A549 (cell line): Measurements from ENCODE around the gene ARMC10. TPM values are rescaled to one million over a fixed set of nuclear protein-coding genes. Genes with fewer than 3 reads are reported as not detected.
"Not testable (repeated sequence)": the region's sequence is repeated elsewhere in the genome, so short reads cannot be mapped to it uniquely, and the experiment has no call there.

Source experiments
- ATAC-seq, 2 experiments: fragments of 200-7000 bp in 1 of 2; fragments of >200 bp in 1 of 2; cut with Nextera tagmentation in 1 of 2; cut with Tn5 transposase in 1 of 2; 3 replicates each; pipeline versions ENCODE4 v1.8.0 to v1.9.1; 2018 to 2020; ENCODE audit warnings: mild to moderate bottlenecking in 1 of 2, moderate library complexity in 1 of 2
- CTCF ChIA-PET: fragments of 300-600 bp; sonication (Branson Sonifier 250); formaldehyde crosslinking; extraction: SDS; loops from one replicate; lab custom pipeline; 2021; ENCODE audit warnings: antibody characterized with exemption, inconsistent platforms; lab: Yijun Ruan, JAX
- POLR2A ChIA-PET: fragments of 350-600 bp; formaldehyde crosslinking; extraction: SDS; loops from one replicate; lab custom pipeline; 2021; ENCODE audit warnings: antibody characterized with exemption, inconsistent platforms; lab: Yijun Ruan, JAX
- DNase-seq, 2 experiments: peaks; one replicate each; pipeline versions ENCODE4 v3.0.0 to v3.0.0-alpha.2; 2011 to 2016; ENCODE audit warnings: low read depth in 1 of 2, low spot score in 1 of 2
- FAIRE-seq: peaks from 2 replicates; lab custom pipeline; 2011; peaks lifted over from hg19 to GRCh38; lab: Jason Lieb, UNC
- H3K27ac ChIP-seq, 2 experiments: fragments of >200 bp; sonication (Bioruptor Twin); formaldehyde crosslinking; 3 replicates each; pipeline ENCODE4 v1.5.1; 2016 to 2017
- H3K4me1 ChIP-seq: fragments of >200 bp; sonication (Bioruptor Twin); formaldehyde crosslinking; 3 replicates; pipeline ENCODE4 v1.6.1; 2016
- H3K4me2 ChIP-seq: fragments of >200 bp; sonication (Bioruptor Twin); formaldehyde crosslinking; 3 replicates; pipeline ENCODE4 v1.6.1; 2016
- H3K4me3 ChIP-seq: fragments of >200 bp; sonication (Bioruptor Twin); formaldehyde crosslinking; 3 replicates; pipeline ENCODE4 v1.5.1; 2016
- H3K9me3 ChIP-seq: fragments of >200 bp; sonication (Bioruptor Twin); formaldehyde crosslinking; 3 replicates; pipeline ENCODE4 v1.6.1; 2016
- BHLHE40 ChIP-seq: IDR thresholded peaks from 2 replicates; pipeline ENCODE4 v1.6.1; 2012; ENCODE audit warnings: low read depth, low read length, inconsistent platforms
- CBX2 ChIP-seq: fragments of 200-600 bp; sonication (generic); IDR thresholded peaks from 2 replicates; pipeline ENCODE4 v1.6.1; 2016; ENCODE audit warnings: low read depth, mild to moderate bottlenecking, borderline replicate concordance
- EHF ChIP-seq: fragments of 250-450 bp; sonication (Bioruptor Pico); IDR thresholded peaks from 2 replicates; pipeline ENCODE4 v1.5.0; 2020; ENCODE audit warnings: mild to moderate bottlenecking
- ESRRA ChIP-seq: fragments of 150-350 bp; IDR thresholded peaks from 2 replicates; pipeline ENCODE4 v1.6.1; 2014; ENCODE audit warnings: mild to moderate bottlenecking, low read length, borderline replicate concordance
- FOSB ChIP-seq: fragments of 250-450 bp; sonication (Bioruptor Pico); IDR thresholded peaks from 2 replicates; pipeline ENCODE4 v1.5.0; 2020; ENCODE audit warnings: mild to moderate bottlenecking, moderate library complexity
- FOXS1 ChIP-seq: fragments of 250-450 bp; sonication (Bioruptor Pico); IDR thresholded peaks from 2 replicates; pipeline ENCODE4 v1.5.0; 2020; ENCODE audit warnings: mild to moderate bottlenecking, moderate library complexity
- GATA3 ChIP-seq: IDR thresholded peaks from 2 replicates; pipeline ENCODE4 v1.6.1; 2012; ENCODE audit warnings: borderline replicate concordance
- KDM5A ChIP-seq: fragments of 200-600 bp; sonication (generic); IDR thresholded peaks from 2 replicates; pipeline ENCODE4 v1.6.1; 2016; ENCODE audit warnings: antibody characterized with exemption, mild to moderate bottlenecking
- NPAS2 ChIP-seq: fragments of 250-450 bp; sonication (Bioruptor Pico); IDR thresholded peaks from 2 replicates; pipeline ENCODE4 v1.8.0; 2022; ENCODE audit warnings: mild to moderate bottlenecking, moderate library complexity, borderline replicate concordance
- RAD21 ChIP-seq, 2 experiments: fragments of >200 bp in 1 of 2; sonication (Bioruptor Twin) in 1 of 2; formaldehyde crosslinking in 1 of 2; IDR thresholded peaks in 1 of 2; conservative IDR thresholded peaks in 1 of 2; 2 replicates in 1 of 2; 3 replicates in 1 of 2; pipeline ENCODE4 v1.6.1; 2012 to 2018; ENCODE audit warnings: inconsistent platforms in 1 of 2
- SMC3 ChIP-seq: fragments of >200 bp; sonication (Bioruptor Twin); formaldehyde crosslinking; IDR thresholded peaks from 3 replicates; pipeline ENCODE4 v1.6.1; 2018; ENCODE audit warnings: inconsistent platforms
- SREBF2 ChIP-seq: fragments of 450-650 bp; IDR thresholded peaks from 2 replicates; pipeline ENCODE4 v1.6.1; 2014; ENCODE audit warnings: mild to moderate bottlenecking, moderate library complexity
- TP53 ChIP-seq: fragments of 250-450 bp; sonication (Bioruptor Pico); IDR thresholded peaks from 2 replicates; pipeline ENCODE4 v1.5.0; 2021; ENCODE audit warnings: mild to moderate bottlenecking, moderate library complexity
- WGBS: methylation state at CpG from one replicate; pipeline ENCODE4 v1.1.6; 2017; ENCODE audit errors: missing lambda C conversion rate; 5-methylcytosine and 5-hydroxymethylcytosine counted together
- polyA plus RNA-seq, 4 experiments: library from polyadenylated mRNA; depleted of rRNA in 3 of 4; stranded (reverse); fragments of >200 nt; fragmentation: RNase III in 1 of 4; extraction: RNeasy Plus Mini Kit Qiagen cat#74134 plus additional on column Dnase treatment in 1 of 4; gene quantifications; 2 replicates in 3 of 4; 3 replicates in 1 of 4; pipeline ENCODE4 v1.2.3, GENCODE V29; 2011 to 2017
- TF ChIP-seq, protein P1 (sequence below): fragments of >200 bp; sonication (Bioruptor Twin); formaldehyde crosslinking; IDR thresholded peaks from 3 replicates; pipeline ENCODE4 v1.5.1; 2016
- TF ChIP-seq, protein P2 (sequence below): fragments of 250-450 bp; sonication (Bioruptor Pico); IDR thresholded peaks from 2 replicates; pipeline ENCODE4 v1.5.0; 2020; ENCODE audit warnings: low read depth, mild to moderate bottlenecking, moderate library complexity
- TF ChIP-seq, protein P3 (sequence below): fragments of >200 bp; sonication (Bioruptor Twin); formaldehyde crosslinking; IDR thresholded peaks from 2 replicates; pipeline ENCODE4 v1.6.1; 2016
- TF ChIP-seq, protein P4 (sequence below): IDR thresholded peaks from 2 replicates; pipeline ENCODE4 v1.6.1; 2012
- TF ChIP-seq, protein P5 (sequence below): fragments of 450-650 bp; IDR thresholded peaks from 2 replicates; pipeline ENCODE4 v1.6.1; 2014; ENCODE audit warnings: antibody characterized with exemption

Gene ARMC10
- polyA plus RNA-seq, 2 of the 4 experiments (the other 2 are of a cell fraction), result 36.6 to 63.2 TPM

DNA sequence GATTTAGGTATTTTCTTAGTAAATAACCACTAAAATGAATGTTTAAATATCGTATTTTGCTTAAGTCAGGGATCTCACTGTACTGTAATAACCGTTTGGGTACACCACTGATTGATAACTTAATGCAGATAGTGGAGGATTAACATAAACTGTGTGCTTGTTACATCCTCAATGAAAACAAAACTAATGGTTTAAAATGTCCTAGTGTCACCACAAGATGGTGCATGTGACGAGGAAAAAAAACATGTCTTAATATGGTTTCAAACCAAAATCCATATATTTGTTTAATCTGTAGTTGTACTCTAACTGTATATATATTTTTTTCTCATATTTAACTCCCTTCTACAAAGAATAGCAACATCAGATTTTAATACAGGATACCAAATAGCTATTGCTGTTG, 19.2 kb downstream of the ARMC10 start:
- H3K9me3 ChIP-seq, result no peaks in the 10 kb centered on the region
- DNase-seq (peak in 1 of 2 experiments; percentile 17), ATAC-seq (no peak), FAIRE-seq (peak; percentile 82)
- H3K4me2 ChIP-seq, result no peak overlapping the region
- H3K27ac ChIP-seq, result no peak overlapping the region
- ChIA-PET POLR2A (no interaction called here), CTCF (interaction anchor here (1.2 kb wide), 1 partner anchor 9 kb away, joined by 4 read pairs; no protein-coding TSS in a partner anchor)
- WGBS, result 43% methylated on average over 3 of the region's 3 CpGs
- H3K4me1 ChIP-seq, result no peaks in the 10 kb centered on the region
- H3K4me3 ChIP-seq, result no peak overlapping the region
- TF ChIP-seq, protein P1, sequence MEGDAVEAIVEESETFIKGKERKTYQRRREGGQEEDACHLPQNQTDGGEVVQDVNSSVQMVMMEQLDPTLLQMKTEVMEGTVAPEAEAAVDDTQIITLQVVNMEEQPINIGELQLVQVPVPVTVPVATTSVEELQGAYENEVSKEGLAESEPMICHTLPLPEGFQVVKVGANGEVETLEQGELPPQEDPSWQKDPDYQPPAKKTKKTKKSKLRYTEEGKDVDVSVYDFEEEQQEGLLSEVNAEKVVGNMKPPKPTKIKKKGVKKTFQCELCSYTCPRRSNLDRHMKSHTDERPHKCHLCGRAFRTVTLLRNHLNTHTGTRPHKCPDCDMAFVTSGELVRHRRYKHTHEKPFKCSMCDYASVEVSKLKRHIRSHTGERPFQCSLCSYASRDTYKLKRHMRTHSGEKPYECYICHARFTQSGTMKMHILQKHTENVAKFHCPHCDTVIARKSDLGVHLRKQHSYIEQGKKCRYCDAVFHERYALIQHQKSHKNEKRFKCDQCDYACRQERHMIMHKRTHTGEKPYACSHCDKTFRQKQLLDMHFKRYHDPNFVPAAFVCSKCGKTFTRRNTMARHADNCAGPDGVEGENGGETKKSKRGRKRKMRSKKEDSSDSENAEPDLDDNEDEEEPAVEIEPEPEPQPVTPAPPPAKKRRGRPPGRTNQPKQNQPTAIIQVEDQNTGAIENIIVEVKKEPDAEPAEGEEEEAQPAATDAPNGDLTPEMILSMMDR, result peak; percentile 27; the same call in 2 of the 3 replicates
- TF ChIP-seq SMC3 (peak; percentile 22; the same call in 1 of the 3 replicates), ESRRA (no peak), TP53 (CRISPR knock-in tag) (no peak), RAD21 (conservative IDR thresholded peaks at IDR 0.05 in 1 of 2, IDR thresholded peaks at IDR 0.05 in 1 of 2) (peak in 1 of 2 experiments; percentile 25; a peak in 2 of 5 replicates)
- TF ChIP-seq, protein P2, sequence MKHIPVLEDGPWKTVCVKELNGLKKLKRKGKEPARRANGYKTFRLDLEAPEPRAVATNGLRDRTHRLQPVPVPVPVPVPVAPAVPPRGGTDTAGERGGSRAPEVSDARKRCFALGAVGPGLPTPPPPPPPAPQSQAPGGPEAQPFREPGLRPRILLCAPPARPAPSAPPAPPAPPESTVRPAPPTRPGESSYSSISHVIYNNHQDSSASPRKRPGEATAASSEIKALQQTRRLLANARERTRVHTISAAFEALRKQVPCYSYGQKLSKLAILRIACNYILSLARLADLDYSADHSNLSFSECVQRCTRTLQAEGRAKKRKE (CRISPR knock-in tag), result no peak
- TF ChIP-seq, protein P3, sequence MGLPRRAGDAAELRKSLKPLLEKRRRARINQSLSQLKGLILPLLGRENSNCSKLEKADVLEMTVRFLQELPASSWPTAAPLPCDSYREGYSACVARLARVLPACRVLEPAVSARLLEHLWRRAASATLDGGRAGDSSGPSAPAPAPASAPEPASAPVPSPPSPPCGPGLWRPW, result no peak
- TF ChIP-seq, all 56 proteins: peak for 3

DNA sequence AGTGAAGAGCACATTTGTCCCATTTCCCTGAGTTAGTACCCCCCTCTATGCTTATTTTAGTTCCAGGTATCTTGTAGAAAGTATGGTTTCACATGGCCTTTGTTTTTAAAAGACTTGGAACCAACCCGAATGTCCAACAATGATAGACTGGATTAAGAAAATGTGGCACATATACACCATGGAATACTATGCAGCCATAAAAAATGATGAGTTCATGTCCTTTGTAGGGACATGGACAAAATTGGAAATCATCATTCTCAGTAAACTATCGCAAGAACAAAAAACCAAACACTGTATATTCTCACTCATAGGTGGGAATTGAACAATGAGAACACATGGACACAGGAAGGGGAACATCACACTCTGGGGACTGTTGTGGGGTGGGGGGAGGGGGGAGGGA, 20.6 kb downstream of the ARMC10 start:
- DNase-seq, H3K4me1 ChIP-seq, H3K9me3 ChIP-seq, POLR2A ChIA-PET, H3K27ac ChIP-seq, FAIRE-seq, H3K4me2 ChIP-seq, ATAC-seq, H3K4me3 ChIP-seq: not testable (repeated sequence)
- CTCF ChIA-PET, result interaction anchor here (1.2 to 2.6 kb wide), 2 partner anchors 11 to 16 kb away, joined by 4 to 5 read pairs; no protein-coding TSS in a partner anchor
- 94% methylated on average over 2 of the region's 2 CpGs for WGBS

DNA sequence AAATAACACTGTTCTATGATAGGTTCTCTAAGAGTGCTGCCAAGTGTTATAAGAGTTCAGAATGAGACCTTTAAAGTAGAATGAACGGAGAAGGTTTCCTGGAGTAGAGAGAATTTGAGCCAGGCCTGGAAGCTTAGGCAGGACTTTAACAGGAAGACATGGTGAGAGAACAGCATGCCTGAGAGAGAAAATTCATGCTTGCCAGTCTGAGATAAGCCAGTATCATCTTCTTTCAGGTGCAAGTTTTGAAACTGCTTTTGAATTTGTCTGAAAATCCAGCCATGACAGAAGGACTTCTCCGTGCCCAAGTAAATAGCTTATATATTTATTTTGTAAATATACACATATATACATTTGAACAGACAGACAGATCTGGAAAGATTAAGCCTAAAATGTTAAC, 22.1 kb downstream of the ARMC10 start:
- H3K4me1 ChIP-seq, result no peaks in the 10 kb centered on the region
- POLR2A ChIA-PET, result no interaction called here
- FAIRE-seq (no peak), ATAC-seq (no peak), DNase-seq (no peak)
- H3K4me3 ChIP-seq, result no peak overlapping the region
- TF ChIP-seq NPAS2 (CRISPR knock-in tag), result no peak
- TF ChIP-seq SREBF2, result no peak
- TF ChIP-seq RAD21 (conservative IDR thresholded peaks at IDR 0.05 in 1 of 2, IDR thresholded peaks at IDR 0.05 in 1 of 2), result no peak
- TF ChIP-seq KDM5A, result no peak
- no peak for TF ChIP-seq EHF (CRISPR knock-in tag)
- TF ChIP-seq FOSB (CRISPR knock-in tag), result no peak
- TF ChIP-seq BHLHE40, result no peak
- no peak for TF ChIP-seq CBX2
- no peak for TF ChIP-seq FOXS1 (CRISPR knock-in tag)
- TF ChIP-seq, protein P4, sequence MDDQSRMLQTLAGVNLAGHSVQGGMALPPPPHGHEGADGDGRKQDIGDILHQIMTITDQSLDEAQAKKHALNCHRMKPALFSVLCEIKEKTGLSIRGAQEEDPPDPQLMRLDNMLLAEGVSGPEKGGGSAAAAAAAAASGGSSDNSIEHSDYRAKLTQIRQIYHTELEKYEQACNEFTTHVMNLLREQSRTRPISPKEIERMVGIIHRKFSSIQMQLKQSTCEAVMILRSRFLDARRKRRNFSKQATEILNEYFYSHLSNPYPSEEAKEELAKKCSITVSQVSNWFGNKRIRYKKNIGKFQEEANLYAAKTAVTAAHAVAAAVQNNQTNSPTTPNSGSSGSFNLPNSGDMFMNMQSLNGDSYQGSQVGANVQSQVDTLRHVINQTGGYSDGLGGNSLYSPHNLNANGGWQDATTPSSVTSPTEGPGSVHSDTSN, result no peak
- TF ChIP-seq GATA3, result no peak
- TF ChIP-seq, protein P5, sequence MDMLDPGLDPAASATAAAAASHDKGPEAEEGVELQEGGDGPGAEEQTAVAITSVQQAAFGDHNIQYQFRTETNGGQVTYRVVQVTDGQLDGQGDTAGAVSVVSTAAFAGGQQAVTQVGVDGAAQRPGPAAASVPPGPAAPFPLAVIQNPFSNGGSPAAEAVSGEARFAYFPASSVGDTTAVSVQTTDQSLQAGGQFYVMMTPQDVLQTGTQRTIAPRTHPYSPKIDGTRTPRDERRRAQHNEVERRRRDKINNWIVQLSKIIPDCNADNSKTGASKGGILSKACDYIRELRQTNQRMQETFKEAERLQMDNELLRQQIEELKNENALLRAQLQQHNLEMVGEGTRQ, result no peak
- no peaks in the 10 kb centered on the region for H3K9me3 ChIP-seq
- H3K27ac ChIP-seq, result no peak overlapping the region
- WGBS, result 91% methylated on average over 2 of the region's 2 CpGs
- H3K4me2 ChIP-seq, result no peak overlapping the region
- CTCF ChIA-PET, result interaction anchor here (2.6 kb wide), 1 partner anchor 17 kb away, joined by 5 read pairs; no protein-coding TSS in a partner anchor
